ENCODE results near the gene TNFAIP8.
"Not testable (repeated sequence)": the region's sequence is repeated elsewhere in the genome, so short reads cannot be mapped to it uniquely, and the experiment has no call there.

Gene TNFAIP8

GRCh38 chr5:119427060-119427459 is 71.2 kb downstream of the TNFAIP8 start:
- no peak for DNase-seq (ENCODE audit: low spot score)

DNA sequence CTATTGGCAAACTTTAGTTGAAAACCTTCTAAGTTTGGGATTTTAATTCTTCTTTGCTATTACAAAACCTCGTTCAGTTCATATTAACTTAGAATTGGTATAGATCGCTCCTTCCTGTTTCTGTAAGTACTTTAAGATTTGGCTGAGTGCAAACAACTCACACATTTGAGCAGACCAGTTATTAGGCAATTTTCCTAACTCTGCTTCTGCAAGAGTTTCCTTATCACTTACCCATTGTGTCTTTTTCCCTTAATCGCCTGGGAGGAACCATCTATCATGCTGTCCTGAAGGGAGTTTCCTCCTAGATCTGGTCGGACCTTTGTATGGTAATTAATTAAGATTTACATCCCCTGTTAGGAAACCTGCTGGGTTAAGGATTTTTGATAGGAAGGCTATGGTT is 71.8 kb downstream of the TNFAIP8 start:
- not testable (repeated sequence) for DNase-seq (ENCODE audit: low spot score)

GRCh38 chr5:119428166-119428565 is 72.3 kb downstream of the TNFAIP8 start:
- not testable (repeated sequence) for DNase-seq (ENCODE audit: low spot score)

DNA sequence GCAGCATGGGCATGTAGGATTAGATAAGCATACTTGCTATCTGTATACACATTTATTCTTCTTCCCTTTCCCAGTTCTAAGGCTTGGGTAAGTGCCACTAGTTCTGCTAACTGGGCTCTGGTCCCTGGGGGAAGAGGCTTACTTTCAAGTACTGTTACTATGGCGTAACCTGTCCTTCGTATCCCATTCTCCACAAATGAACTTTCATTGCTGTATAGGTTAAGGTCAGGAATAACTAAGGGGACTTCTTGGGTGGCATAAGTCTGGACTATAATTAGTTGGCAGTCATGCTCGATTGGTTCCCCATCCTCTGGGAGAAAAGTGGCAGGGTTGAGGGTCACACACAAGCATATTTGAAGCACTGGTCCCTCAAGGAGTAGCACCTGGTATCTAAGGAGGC is 72.8 kb downstream of the TNFAIP8 start:
- not testable (repeated sequence) for DNase-seq (ENCODE audit: low spot score)

- not testable (repeated sequence) for DNase-seq (ENCODE audit: low spot score)
These were observed 76.9 kb downstream of the TNFAIP8 start for GRCh38 chr5:119432674-119433237.

- peak; percentile 56 for DNase-seq (ENCODE audit: low spot score)
These were observed 79.8 kb downstream of the TNFAIP8 start for GRCh38 chr5:119435436-119436132.

GRCh38 chr5:119437785-119438586 is 82.2 kb downstream of the TNFAIP8 start:
- DNase-seq (ENCODE audit: low spot score): not testable (repeated sequence)

- DNase-seq (ENCODE audit: low spot score): not testable (repeated sequence)
These were observed 82.7 kb downstream of the TNFAIP8 start for GRCh38 chr5:119438587-119438917.

DNA sequence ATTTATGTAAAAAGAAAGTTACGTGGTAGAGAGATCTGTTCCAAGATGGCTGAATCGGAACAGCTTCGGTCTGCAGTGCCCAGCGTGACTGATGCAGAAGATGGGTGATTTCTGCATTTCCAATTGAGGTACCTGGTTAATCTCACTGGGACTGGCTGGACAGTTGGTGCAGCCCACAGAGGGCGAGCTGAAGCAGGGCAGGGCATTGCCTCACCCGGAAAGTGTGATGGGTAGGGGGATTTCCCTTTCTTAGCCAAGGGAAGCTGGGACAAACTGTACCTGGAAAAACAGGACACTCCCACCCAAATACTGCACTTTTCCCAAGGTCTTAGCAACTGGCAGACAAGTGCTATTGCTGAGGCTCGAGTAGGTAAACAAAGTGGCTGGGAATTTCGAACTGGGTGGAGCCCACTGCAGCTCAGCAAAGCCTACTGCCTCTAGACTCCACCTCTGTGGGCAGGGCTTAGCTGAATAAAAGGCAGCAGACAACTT is 83.4 kb downstream of the TNFAIP8 start:
- DNase-seq (ENCODE audit: low spot score): no peak

GRCh38 chr5:119439632-119440031 is 83.8 kb downstream of the TNFAIP8 start:
- not testable (repeated sequence) for DNase-seq (ENCODE audit: low spot score)

DNA sequence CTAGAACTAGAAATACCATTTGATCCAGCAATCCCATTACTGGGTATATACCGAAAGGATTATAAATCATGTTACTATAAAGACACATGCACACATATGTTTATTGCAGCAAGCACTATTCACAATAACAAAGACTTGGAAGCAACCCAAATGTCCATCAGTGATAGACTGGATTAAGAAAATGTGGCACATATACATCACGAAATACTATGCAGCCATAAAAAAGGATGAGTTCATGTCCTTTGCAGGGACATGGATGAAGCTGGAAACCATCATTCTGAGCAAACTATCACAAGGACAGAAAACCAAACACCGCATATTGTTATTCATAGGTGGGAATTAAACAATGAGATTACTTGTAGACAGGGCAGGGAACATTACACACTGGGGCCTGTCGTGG is 88.8 kb downstream of the TNFAIP8 start:
- DNase-seq (ENCODE audit: low spot score): not testable (repeated sequence)

DNA sequence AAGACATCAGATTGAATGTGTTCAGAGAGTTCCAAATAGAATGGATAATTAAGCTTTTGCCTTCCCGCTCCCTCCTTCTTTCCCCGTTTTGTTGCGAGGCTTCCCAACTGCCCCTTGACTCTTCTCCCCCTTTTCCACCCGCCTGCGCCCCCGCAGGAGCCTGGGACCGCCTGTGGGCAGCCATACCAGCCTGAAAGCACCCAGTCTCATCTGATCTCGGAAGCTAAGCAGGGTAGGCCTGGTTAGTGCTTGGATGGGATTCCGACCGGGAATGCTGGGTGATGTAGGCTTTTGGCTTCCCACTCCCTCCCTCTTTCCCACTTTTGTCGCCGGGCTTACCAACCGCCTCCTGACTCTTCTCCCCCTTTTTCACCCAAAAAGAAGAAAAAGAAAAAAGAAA is 89.7 kb downstream of the TNFAIP8 start:
- DNase-seq (ENCODE audit: low spot score): no peak
